ENCODE results near the gene ALG9. TPM values are rescaled to one million over a fixed set of nuclear protein-coding genes. Genes with fewer than 3 reads are reported as not detected.

ALG9 gene
- total and polyA plus RNA-seq, 2 of the 4 experiments (the other 2 are of a cell fraction): 20.7 to 35.7 TPM

GRCh38 chr11:111807076-111807475 lies 64.3 kb downstream of the ALG9 start:
- no peak overlapping the region for H3K4me2 ChIP-seq (ENCODE audit: low read depth, low read length)
- no TSS peak for BruUV-seq (replicated peaks)
- ATAC-seq (ENCODE audit: low read depth) (no peak), DNase-seq (no peak)
- WGBS, 2 experiments (ENCODE audit: extremely low coverage in 2 of 2, insufficient read length in 1 of 2): no CpG with 5 or more reads among the region's 1 CpG
- no peak overlapping the region for H3K9ac ChIP-seq (ENCODE audit: low read depth, low read length)
- no peak overlapping the region for H2BK20ac ChIP-seq (ENCODE audit: low read depth, low read length)
- H3K4ac ChIP-seq (ENCODE audit: low read depth, low read length): no peak overlapping the region
- TF ChIP-seq, protein P1, sequence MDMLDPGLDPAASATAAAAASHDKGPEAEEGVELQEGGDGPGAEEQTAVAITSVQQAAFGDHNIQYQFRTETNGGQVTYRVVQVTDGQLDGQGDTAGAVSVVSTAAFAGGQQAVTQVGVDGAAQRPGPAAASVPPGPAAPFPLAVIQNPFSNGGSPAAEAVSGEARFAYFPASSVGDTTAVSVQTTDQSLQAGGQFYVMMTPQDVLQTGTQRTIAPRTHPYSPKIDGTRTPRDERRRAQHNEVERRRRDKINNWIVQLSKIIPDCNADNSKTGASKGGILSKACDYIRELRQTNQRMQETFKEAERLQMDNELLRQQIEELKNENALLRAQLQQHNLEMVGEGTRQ (IDR thresholded peaks at IDR 0.05; ENCODE audit: low read depth, low read length): no peak
- TF ChIP-seq NFE2L2 (IDR thresholded peaks at IDR 0.05; ENCODE audit: low read depth, low read length) (no peak), CTCF (conservative IDR thresholded peaks at IDR 0.05; ENCODE audit: low read depth, low read length) (no peak), POLR2A (IDR thresholded peaks at IDR 0.05; ENCODE audit: low read depth, low read length) (no peak), RFX5 (IDR thresholded peaks at IDR 0.05; ENCODE audit: low read depth, low read length) (no peak), CHD1 (IDR thresholded peaks at IDR 0.05; ENCODE audit: low read depth, low read length) (no peak), CEBPB (IDR thresholded peaks at IDR 0.05; ENCODE audit: low read depth, low read length) (no peak), BHLHE40 (IDR thresholded peaks at IDR 0.05; ENCODE audit: low read depth, low read length) (no peak)
- no peak overlapping the region for H3K18ac ChIP-seq (ENCODE audit: low read depth, low read length)
- H3K27me3 ChIP-seq (ENCODE audit: control insufficient read depth, insufficient read depth, low read length): no peaks in the 10 kb centered on the region
- ChIA-PET POLR2A (ENCODE audit: unreplicated experiment) (no interaction called here), CTCF (no interaction called here)
- intact Hi-C loops (cut with micrococcal nuclease) (no loop called here), dilution Hi-C loops (cut with HindIII; ENCODE audit: low sequenced_read_pairs, unreplicated experiment) (no loop called here), in situ Hi-C loops (cut with MboI; ENCODE audit: low sequenced_read_pairs) (no loop called here)
- H4K5ac ChIP-seq (ENCODE audit: low read depth, low read length): no peak overlapping the region
- H3K27ac ChIP-seq (ENCODE audit: insufficient read depth, low read length): no peak overlapping the region
- H2BK15ac ChIP-seq (ENCODE audit: low read depth, low read length): no peak overlapping the region
- H4K91ac ChIP-seq (ENCODE audit: insufficient read depth, low read depth, low read length): no peak overlapping the region
- H2AFZ ChIP-seq (replicated peaks; ENCODE audit: low read length, poor library complexity): no peak overlapping the region
- no peaks in the 10 kb centered on the region for H3K9me3 ChIP-seq (ENCODE audit: control insufficient read depth, insufficient read depth, low read length)
- H3K9me1 ChIP-seq (ENCODE audit: insufficient read depth, low read length): peaks cover 4% of the 10 kb centered on the region; the same call in 1 of the 2 replicates
- H2AK9ac ChIP-seq (replicated peaks; ENCODE audit: low read depth, low read length, poor library complexity): no peak overlapping the region
- H3K79me1 ChIP-seq (ENCODE audit: low read depth in 1 of 2, low read length in 2 of 2): peaks cover 3% of the 10 kb centered on the region in 2 experiments; a peak in 1 of 4 replicates
- H2BK120ac ChIP-seq (ENCODE audit: low read depth, low read length): no peak overlapping the region
- no peaks in the 10 kb centered on the region for H4K20me1 ChIP-seq (ENCODE audit: insufficient read depth, low read length)
- H4K8ac ChIP-seq (ENCODE audit: low read depth in 2 of 2, low read length in 2 of 2): no peak overlapping the region
- H3K14ac ChIP-seq (replicated peaks; ENCODE audit: low read depth, low read length): no peak overlapping the region
- H2BK5ac ChIP-seq (ENCODE audit: low read depth, low read length, poor library complexity, severe bottlenecking): no peak overlapping the region
- H2AK5ac ChIP-seq (ENCODE audit: low read depth, low read length): no peak overlapping the region
- H3K4me1 ChIP-seq (ENCODE audit: control insufficient read depth, insufficient read depth, low read length): no peaks in the 10 kb centered on the region
- H3K56ac ChIP-seq (ENCODE audit: extremely low read depth, insufficient read depth, low read length): no peak overlapping the region
- H3K36me3 ChIP-seq (ENCODE audit: control insufficient read depth, insufficient read depth, low read length): peaks cover 14% of the 10 kb centered on the region
- no peak overlapping the region for H3K23ac ChIP-seq (ENCODE audit: low read depth, low read length)
- H3K4me3 ChIP-seq (ENCODE audit: insufficient read depth, low read depth, low read length): no peak overlapping the region
